ENCODE measurements around the gene KLHL15. TPM values are rescaled to one million over a fixed set of nuclear protein-coding genes. Genes with fewer than 3 reads are reported as not detected.

KLHL15 gene
- total RNA-seq, 1 experiment from 2014 or later: 12.0 TPM

- Histone ChIP-seq H3K4me1 (ENCODE audit: insufficient read depth, low read length, poor library complexity, severe bottlenecking) (no peaks in the 10 kb centered on the region), H3K4me3 (ENCODE audit: low read depth, low read length, poor library complexity, severe bottlenecking) (no peak overlapping the region), H3K36me3 (ENCODE audit: insufficient read depth, low read length, poor library complexity, severe bottlenecking) (peaks cover 3% of the 10 kb centered on the region), H3K9me3 (ENCODE audit: low read depth, low read length, poor library complexity, severe bottlenecking) (no peaks in the 10 kb centered on the region), H3K27ac (ENCODE audit: low read depth, low read length, poor library complexity, severe bottlenecking) (no peak overlapping the region), H3K27me3 (replicated peaks; ENCODE audit: insufficient read depth, low read depth, low read length, poor library complexity) (no peaks in the 10 kb centered on the region)
- no peak for DNase-seq (ENCODE audit: low spot score)
- no TSS peak for BruUV-seq (replicated peaks)
- intact Hi-C loops (cut with micrococcal nuclease; ENCODE audit: unreplicated experiment): no loop called here
- TF ChIP-seq CTCF (conservative IDR thresholded peaks at IDR 0.05; ENCODE audit: low read depth, low read length) (no peak), EZH2 (IDR thresholded peaks at IDR 0.05; ENCODE audit: borderline replicate concordance, low read depth, low read length, poor library complexity, severe bottlenecking) (no peak)
- CTCF ChIA-PET: no interaction called here
- POLR2A ChIA-PET (ENCODE audit: low non-redundant PET): no interaction called here
These were observed 22.0 kb downstream of the KLHL15 start for GRCh38 chrX:24005028-24005427.

GRCh38 chrX:24002792-24003191 is 24.2 kb downstream of the KLHL15 start:
- ChIA-PET POLR2A (ENCODE audit: low non-redundant PET) (no interaction called here), CTCF (interaction anchor here (0.5 kb wide), 1 partner anchor 80 kb away, joined by 10 read pairs; no protein-coding TSS in a partner anchor)
- TF ChIP-seq CTCF (conservative IDR thresholded peaks at IDR 0.05; ENCODE audit: low read depth, low read length): no peak
- no peak for TF ChIP-seq EZH2 (IDR thresholded peaks at IDR 0.05; ENCODE audit: borderline replicate concordance, low read depth, low read length, poor library complexity, severe bottlenecking)
- intact Hi-C loops (cut with micrococcal nuclease; ENCODE audit: unreplicated experiment): no loop called here
- Histone ChIP-seq H3K27me3 (replicated peaks; ENCODE audit: insufficient read depth, low read depth, low read length, poor library complexity) (no peaks in the 10 kb centered on the region), H3K4me1 (ENCODE audit: insufficient read depth, low read length, poor library complexity, severe bottlenecking) (no peaks in the 10 kb centered on the region), H3K4me3 (ENCODE audit: low read depth, low read length, poor library complexity, severe bottlenecking) (no peak overlapping the region), H3K27ac (ENCODE audit: low read depth, low read length, poor library complexity, severe bottlenecking) (no peak overlapping the region), H3K36me3 (ENCODE audit: insufficient read depth, low read length, poor library complexity, severe bottlenecking) (peaks cover 3% of the 10 kb centered on the region), H3K9me3 (ENCODE audit: low read depth, low read length, poor library complexity, severe bottlenecking) (no peaks in the 10 kb centered on the region)
- no peak for DNase-seq (ENCODE audit: low spot score)
- no TSS peak for BruUV-seq (replicated peaks)

- no peak overlapping the region for H3K27ac ChIP-seq (ENCODE audit: low read depth, low read length, poor library complexity, severe bottlenecking)
- peaks cover 3% of the 10 kb centered on the region for H3K36me3 ChIP-seq (ENCODE audit: insufficient read depth, low read length, poor library complexity, severe bottlenecking)
- intact Hi-C loops (cut with micrococcal nuclease; ENCODE audit: unreplicated experiment): no loop called here
- H3K9me3 ChIP-seq (ENCODE audit: low read depth, low read length, poor library complexity, severe bottlenecking): no peaks in the 10 kb centered on the region
- H3K27me3 ChIP-seq (replicated peaks; ENCODE audit: insufficient read depth, low read depth, low read length, poor library complexity): no peaks in the 10 kb centered on the region
- no peaks in the 10 kb centered on the region for H3K4me1 ChIP-seq (ENCODE audit: insufficient read depth, low read length, poor library complexity, severe bottlenecking)
- DNase-seq (ENCODE audit: low spot score): no peak
- TF ChIP-seq EZH2 (IDR thresholded peaks at IDR 0.05; ENCODE audit: borderline replicate concordance, low read depth, low read length, poor library complexity, severe bottlenecking) (no peak), CTCF (conservative IDR thresholded peaks at IDR 0.05; ENCODE audit: low read depth, low read length) (no peak)
- CTCF ChIA-PET: interaction anchor here (0.5 kb wide), 1 partner anchor 81 kb away, joined by 10 read pairs; no protein-coding TSS in a partner anchor
- no peak overlapping the region for H3K4me3 ChIP-seq (ENCODE audit: low read depth, low read length, poor library complexity, severe bottlenecking)
- no TSS peak for BruUV-seq (replicated peaks)
- POLR2A ChIA-PET (ENCODE audit: low non-redundant PET): no interaction called here
These were observed 24.8 kb downstream of the KLHL15 start for GRCh38 chrX:24002167-24002566.
